ENCODE results near the gene CMSS1.

DNA sequence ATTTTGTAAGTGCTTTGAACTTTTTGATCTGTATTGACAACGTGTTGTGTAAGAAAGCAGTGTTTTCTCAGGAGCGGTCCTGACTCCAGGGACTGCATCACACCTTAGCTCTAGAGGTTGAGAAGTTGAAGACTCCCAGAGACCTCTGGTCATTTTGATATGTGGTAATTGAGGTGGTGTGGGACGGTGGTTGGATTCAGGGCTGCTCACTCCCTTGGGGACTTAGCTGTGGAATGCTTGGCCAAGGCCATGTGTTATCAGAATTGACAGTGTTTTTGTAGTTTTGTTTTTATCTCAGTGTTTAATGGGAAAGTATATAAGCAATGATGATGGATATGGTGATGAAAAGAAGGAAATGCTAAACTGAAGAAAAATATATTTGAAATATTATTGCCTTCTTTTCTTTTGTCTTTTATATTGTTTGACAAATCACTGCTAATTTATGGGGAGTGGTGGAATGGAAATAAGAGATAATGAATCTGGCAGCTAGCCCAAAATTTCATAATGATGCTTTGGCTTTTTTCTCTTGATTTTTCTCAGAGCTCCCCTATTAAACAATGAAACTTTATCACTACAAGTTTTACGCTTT, 16.0 kb downstream of the CMSS1 start:
- TF ChIP-seq, protein P1, sequence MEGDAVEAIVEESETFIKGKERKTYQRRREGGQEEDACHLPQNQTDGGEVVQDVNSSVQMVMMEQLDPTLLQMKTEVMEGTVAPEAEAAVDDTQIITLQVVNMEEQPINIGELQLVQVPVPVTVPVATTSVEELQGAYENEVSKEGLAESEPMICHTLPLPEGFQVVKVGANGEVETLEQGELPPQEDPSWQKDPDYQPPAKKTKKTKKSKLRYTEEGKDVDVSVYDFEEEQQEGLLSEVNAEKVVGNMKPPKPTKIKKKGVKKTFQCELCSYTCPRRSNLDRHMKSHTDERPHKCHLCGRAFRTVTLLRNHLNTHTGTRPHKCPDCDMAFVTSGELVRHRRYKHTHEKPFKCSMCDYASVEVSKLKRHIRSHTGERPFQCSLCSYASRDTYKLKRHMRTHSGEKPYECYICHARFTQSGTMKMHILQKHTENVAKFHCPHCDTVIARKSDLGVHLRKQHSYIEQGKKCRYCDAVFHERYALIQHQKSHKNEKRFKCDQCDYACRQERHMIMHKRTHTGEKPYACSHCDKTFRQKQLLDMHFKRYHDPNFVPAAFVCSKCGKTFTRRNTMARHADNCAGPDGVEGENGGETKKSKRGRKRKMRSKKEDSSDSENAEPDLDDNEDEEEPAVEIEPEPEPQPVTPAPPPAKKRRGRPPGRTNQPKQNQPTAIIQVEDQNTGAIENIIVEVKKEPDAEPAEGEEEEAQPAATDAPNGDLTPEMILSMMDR (IDR thresholded peaks at IDR 0.05; ENCODE audit: low read length), result no peak
- TF ChIP-seq EZH2 (IDR thresholded peaks at IDR 0.05; ENCODE audit: borderline replicate concordance, low read length), result no peak

All from OCI-LY1 (cell line).